Breast epithelium (tissue), 3 donors: ENCODE results near the gene C10orf143.

ENCODE experiments used
- CTCF ChIP-seq, 3 donors: fragments of 450-650 bp; IDR thresholded peaks; one replicate each; pipeline ENCODE4 v1.5.1; 2016 to 2017; ENCODE audit warnings: antibody characterized with exemption in 3 of 3, mild to moderate bottlenecking in 3 of 3, moderate library complexity in 3 of 3
- POLR2A ChIP-seq: fragments of 450-650 bp; IDR thresholded peaks from one replicate; pipeline ENCODE4 v1.6.1; 2016; ENCODE audit warnings: antibody characterized with exemption, mild to moderate bottlenecking, moderate library complexity
- POLR2AphosphoS5 ChIP-seq, 3 donors: sonication (generic); formaldehyde crosslinking; IDR thresholded peaks; one replicate each; pipeline ENCODE4 v1.6.1; 2017; ENCODE audit warnings: antibody characterized with exemption in 3 of 3

DNA sequence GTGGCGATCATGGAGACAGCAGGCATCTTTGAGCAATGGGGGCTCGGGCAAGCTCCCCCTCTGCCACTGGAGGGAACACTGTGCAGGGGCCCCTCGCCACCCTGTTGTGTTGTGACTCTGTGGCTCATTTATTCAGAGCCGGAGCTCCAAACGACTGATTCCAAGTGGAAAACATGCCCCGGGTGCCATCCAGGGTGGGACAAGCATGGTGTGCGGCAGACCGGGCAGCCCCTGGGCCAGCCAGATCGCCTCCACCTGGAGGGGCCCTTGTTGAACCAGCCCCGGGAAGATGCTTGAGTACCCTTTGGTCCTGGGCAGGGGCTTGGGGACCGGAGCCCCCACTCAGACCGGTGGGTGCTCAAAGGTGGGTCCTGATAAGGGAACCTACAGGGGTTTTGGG lies 61.4 kb downstream of the C10orf143 start:
- TF ChIP-seq POLR2A, result no peak
- no peak for TF ChIP-seq CTCF (IDR thresholded peaks at IDR 0.05)
- TF ChIP-seq POLR2AphosphoS5 (IDR thresholded peaks at IDR 0.05), result no peak
